ENCODE data around the gene MYL12A.
A peak's percentile ranks its signal among the peaks of the same experiment; 100 is the strongest.
"Not testable (repeated sequence)": the region's sequence is repeated elsewhere in the genome, so short reads cannot be mapped to it uniquely, and the experiment has no call there.

The MYL12A gene

DNA sequence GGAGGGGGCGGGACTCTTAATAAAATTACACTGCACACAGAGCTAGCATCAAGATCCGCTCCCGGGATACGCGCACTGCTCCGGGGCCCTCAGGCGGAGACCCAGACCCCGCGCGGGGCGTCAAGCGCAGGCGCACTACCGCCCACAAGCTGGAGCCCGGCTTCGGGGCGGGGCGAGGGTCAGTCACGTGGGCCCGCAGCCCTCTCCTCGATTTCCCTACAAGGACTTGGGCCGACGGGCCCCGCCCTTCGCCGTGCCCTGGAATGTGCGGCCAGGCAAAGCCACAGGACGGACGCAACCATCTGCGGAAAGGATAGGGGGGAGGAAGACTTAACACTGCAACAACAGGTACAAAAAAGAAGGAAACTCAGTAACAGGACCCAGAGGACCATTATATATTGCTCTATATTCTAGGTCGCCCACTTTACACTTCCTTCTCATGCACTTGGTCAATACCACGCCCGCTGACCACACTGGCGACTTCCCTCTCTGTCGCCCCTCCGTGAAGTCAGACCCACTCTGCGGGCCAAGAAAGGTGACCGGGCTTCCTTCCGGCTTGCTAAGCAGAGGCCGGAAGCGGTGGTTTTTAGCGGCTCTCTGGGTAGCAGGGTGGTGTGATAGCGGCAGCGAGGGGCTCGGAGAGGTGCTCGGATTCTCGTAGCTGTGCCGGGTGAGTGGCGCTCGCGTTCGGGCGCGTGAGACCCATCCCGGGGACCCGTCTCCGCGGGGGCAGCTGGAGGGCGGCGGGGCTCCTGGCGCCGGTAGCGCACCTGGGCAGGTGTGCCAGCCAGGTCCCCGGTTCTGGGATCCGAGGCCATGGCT lies at the start of gene MYL12A:
TSS of gene MYL12A (plus strand) at position 562 of the 822 bp plus-strand sequence. CDS start 5,447 bp downstream, outside the sequence.
- DNase-seq (ENCODE audit: low read depth in 2 of 2) = peak; percentile 97

GRCh38 chr18:3198260-3198860 lies 49.2 kb upstream of the MYL12A start:
- not testable (repeated sequence) for DNase-seq (ENCODE audit: low read depth in 2 of 2)

- DNase-seq (ENCODE audit: low read depth in 2 of 2) = no peak
Observed at GRCh38 chr18:3199942-3200645, 47.5 kb upstream of the MYL12A start.

- no peak for DNase-seq (ENCODE audit: low read depth in 2 of 2)
Observed at GRCh38 chr18:3205239-3205638, 42.4 kb upstream of the MYL12A start.

DNA sequence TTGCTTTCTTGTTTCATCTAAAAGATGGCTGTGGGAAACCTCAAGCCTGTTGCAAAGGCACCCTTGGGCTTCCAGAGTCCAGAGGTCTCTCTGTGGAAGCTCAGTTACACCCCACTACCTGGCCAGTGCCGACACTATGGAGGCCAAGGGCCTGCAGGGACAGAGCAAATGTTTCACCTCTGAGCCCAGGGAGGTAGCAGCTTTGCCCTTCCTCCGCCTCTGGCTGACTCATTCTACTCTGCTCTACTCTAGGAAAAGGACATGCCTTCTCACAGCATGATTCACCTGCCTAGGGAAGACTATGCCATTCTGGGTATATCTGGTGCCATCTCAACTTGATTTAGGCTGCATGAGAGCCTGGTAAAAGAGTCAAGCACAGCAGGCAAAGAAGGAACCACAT lies 40.0 kb upstream of the MYL12A start:
- no peak for DNase-seq (ENCODE audit: low read depth in 2 of 2)

DNA sequence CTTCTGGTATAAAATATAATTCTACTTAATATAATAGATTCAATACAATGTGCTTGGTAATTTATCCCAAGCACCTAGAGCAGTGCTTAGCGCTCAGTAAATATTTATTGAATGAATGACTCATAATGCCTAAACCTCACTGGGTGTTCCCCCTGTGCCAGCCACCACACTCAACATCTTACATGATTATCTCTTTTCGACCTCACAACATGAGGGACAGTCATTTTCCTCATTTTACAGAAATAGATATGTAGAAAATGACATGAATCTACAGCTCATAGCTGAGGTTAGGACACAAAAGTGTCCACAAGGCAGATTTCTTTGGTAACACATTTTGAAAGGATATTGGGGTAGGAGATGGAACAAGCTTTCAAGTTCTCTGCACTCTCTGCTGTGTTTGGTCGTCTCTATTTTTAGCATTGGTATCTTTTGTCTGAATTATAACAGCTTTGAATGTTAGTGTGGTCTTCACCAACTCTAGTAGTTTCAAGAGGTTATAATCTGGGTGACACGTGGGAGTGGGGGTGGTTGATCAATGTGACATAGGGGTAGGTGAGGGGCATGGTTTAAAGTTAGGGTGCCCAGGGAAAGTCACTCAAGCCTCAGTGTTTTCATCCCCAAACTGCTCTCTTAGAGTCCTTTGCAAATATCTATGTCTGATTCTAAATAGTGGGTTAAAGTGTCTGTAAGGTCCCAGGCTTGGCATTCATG lies 37.6 kb upstream of the MYL12A start:
- no peak for DNase-seq (ENCODE audit: low read depth in 2 of 2)

- DNase-seq (ENCODE audit: low read depth in 2 of 2) = no peak
Observed at GRCh38 chr18:3211236-3211992, 36.2 kb upstream of the MYL12A start.

- no peak for DNase-seq (ENCODE audit: low read depth in 2 of 2)
Observed at GRCh38 chr18:3212657-3213056, 34.9 kb upstream of the MYL12A start.

- no peak for DNase-seq (ENCODE audit: low read depth in 2 of 2)
Observed at GRCh38 chr18:3213300-3214059, 34.1 kb upstream of the MYL12A start.

DNA sequence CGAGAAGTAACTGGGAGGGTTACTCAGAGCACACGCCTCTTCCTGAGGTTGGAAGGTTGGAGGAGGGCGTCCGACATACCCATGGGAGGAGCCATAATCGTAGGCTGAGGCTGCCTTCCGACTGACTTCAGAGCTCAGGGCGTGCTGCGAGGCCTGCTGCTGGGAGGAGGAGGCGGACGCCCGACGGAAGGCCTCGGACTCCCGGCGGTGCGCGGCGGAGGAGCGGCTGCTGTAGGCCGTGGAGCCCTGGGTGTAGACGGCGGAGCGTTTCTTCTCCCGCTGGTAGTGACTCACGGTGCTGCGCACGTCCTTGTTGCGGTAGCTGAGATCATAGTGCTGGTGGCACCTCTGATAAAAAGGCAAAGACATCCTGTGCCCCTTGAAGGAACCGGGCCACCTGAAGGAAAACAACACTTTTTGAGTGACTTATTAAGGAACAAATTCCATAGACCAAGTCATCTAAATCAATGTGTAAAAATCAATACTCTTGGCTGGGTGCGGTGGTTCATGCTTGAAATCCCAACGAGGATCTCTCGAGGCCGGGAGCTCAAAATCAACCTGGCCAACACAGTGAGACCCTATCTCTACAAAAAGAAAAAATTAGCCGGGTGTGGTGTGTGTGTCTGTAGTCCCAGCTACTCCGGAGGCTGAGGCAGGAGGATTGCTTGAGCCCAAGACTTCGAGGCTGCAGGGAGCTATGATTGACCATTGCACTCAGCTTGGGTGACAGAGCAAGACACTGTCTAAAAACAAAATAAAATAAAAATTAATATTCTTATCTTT lies 32.6 kb upstream of the MYL12A start:
- DNase-seq (ENCODE audit: low read depth in 2 of 2) = no peak

- no peak for DNase-seq (ENCODE audit: low read depth in 2 of 2)
Observed at GRCh38 chr18:3216987-3217386, 30.6 kb upstream of the MYL12A start.

DNA sequence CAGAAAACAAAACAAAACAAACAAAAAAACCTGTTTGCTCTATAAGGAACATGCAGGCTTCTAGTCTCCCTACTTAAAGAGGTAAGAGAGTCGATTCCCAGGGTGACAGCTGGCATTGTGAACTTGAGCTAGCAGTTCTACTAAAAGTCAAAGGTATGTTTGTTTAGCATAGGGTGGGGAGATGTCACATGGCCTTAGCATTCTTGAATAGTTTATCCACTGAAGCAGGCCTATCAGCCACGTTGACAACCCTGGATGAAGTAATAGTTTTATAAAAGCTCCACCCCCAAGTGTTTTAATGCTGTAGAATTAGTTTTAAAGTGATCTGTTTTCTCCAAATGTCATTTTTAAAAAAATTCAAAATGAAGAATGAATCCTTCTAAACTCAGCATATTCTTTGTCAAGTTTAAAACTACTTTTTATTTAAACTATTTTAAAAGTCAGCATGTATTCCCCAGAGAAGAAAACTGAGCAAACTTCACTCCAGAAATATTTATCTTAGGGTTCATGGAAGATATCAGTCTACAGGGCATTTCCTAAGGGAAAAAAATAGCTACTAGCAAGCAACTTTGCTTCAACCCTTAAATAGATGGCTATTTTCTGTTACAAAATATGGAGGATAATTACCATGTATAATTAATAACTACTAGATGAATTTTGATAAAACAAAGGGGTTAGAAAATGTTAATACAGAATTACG lies 29.5 kb upstream of the MYL12A start:
- no peak for DNase-seq (ENCODE audit: low read depth in 2 of 2)

DNA sequence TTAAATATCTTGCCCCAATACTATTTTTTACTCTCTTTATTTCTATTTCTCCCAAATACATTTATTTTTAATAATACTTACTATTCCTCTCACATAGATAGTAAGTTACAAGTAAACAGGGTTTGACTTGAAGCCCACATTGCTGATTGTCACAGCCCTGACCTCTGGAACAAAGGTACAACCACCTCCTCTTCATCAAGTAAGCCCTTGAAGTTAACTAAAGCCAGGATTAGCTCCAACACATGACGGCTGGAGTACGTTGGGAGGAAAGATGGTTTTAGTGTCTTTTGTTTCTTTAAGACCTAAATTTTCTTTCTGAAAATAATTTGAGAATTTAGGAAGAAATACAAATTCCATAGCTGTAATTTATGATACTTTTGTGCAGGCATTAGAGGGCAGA lies 28.8 kb upstream of the MYL12A start:
- no peak for DNase-seq (ENCODE audit: low read depth in 2 of 2)

DNA sequence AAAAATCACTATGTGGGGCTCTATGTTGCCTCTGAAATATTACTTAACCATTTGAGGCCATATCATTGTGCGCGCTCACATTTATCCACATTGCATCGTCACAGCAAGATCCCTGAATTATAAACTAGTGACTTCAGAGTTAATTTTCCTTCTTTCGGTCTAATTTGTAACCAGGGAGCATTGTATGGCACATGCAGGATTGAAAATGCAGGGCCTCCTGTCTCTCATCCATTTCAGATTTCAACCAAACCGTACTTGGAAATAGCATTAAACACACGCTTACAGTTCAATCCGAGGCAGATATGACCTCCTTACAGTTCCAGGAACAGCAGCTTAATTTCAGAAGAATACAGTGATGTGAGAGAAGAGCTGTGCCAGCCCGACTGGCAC lies 28.4 kb upstream of the MYL12A start:
- DNase-seq (ENCODE audit: low read depth in 2 of 2) = no peak

DNA sequence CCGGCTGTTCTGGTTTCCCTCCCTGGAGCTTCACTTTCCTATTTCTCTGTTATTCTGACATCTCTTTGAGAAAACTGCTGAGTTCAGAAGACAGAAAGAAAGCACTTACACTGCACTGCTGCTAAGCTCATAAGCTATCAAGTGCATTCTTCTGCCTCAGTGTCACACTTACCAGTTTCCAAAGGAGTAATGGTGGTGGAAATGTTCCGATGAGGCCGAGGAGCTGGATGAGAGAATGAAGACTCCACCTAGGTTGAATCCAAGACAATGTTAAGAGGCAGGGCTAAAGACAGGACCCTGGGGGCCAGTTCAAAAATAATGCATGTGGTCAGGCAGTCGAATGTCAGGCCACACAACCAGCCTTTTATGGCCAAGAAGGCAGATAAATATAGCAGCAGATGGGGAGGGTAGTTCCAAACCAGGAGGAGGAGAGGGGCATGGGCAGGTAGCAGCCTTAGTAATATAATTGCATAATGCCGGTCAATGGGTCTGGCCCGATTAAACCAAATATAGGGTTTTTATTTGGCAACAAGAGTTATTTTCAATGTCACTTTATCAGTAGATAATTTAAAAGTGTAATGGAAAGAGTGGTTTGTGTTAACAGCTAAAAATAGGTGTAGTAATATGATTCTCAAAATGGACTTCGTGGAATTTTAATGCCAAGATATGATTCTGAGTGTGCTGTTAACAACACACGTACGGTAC lies 27.8 kb upstream of the MYL12A start, which contains the start of gene MYOM1:
TSS of gene MYOM1 (minus strand) at position 338 of the 705 bp plus-strand sequence. CDS start 4,745 bp downstream, outside the sequence.
- DNase-seq (ENCODE audit: low read depth in 2 of 2) = no peak

DNA sequence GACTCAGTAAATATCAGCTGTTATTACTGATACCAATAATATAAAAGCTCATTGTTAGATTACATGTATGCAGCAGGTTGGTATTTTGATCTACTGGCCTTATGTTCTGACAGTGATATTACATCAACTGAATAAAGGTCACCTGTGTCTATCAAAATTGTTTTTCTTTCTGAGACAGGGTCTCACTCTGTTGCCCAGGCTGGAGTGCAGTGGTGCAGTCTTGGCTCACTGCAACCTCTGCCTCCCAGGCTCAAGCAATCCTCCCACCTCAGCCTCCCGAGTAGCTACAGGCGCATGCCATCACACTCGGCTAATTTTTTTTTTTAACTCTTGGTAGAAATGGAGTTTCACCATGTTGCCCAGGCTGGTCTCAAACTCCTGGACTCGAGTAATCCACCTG lies 26.7 kb upstream of the MYL12A start:
- not testable (repeated sequence) for DNase-seq (ENCODE audit: low read depth in 2 of 2)

DNA sequence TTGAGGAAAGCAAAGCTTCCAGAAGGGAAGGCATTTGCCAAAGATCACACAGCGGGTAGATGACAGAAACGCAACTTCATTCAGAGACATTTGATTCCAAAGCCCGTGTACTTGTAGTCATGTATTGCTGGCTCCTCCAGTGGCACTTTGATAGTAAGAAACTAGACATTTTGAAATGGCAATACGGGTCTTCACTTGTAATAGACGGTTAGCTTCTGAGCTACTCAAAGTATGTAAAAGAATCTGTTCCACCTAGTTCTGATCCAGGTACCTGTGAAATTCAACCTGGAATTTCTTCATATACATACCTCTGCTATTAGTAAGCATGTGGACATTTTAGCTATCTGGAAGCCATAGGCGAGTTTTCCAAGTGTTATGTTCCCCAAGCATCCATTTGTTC lies 26.1 kb upstream of the MYL12A start:
- DNase-seq (ENCODE audit: low read depth in 2 of 2) = no peak

GRCh38 chr18:3223356-3223755 lies 24.2 kb upstream of the MYL12A start:
- no peak for DNase-seq (ENCODE audit: low read depth in 2 of 2)
